CD14-positive monocyte (primary cell): ENCODE measurements around the gene SVIL. TPM values are rescaled to one million over a fixed set of nuclear protein-coding genes. Genes with fewer than 3 reads are reported as not detected.

Experiments used
- DNase-seq, 3 donors: peaks; one replicate each; pipeline ENCODE4 v3.0.0-alpha.2; 2011 to 2022
- H2AFZ ChIP-seq: 2 replicates; pipeline ENCODE4 v1.6.0; 2012; ENCODE audit warnings: mild to moderate bottlenecking, low read depth, low read length, inconsistent platforms; ENCODE audit not compliant: insufficient read depth, poor library complexity, severe bottlenecking
- H3K27ac ChIP-seq, 2 donors: 1 replicate in 1 of 2; 2 replicates in 1 of 2; pipeline ENCODE4 v1.5.1; 2012 to 2013; ENCODE audit warnings: low read length in 2 of 2, control low read depth in 1 of 2, inconsistent platforms in 1 of 2, low read depth in 1 of 2, mild to moderate bottlenecking in 1 of 2
- H3K27me3 ChIP-seq, 2 donors: one replicate each; pipeline versions ENCODE4 v1.6.0 to v1.6.1; 2011 to 2013; ENCODE audit warnings: low read length in 2 of 2; ENCODE audit not compliant: control insufficient read depth in 2 of 2, insufficient read depth in 2 of 2
- H3K36me3 ChIP-seq, 2 donors: replicated peaks in 1 of 2; 1 replicate in 1 of 2; 2 replicates in 1 of 2; pipeline versions ENCODE4 v1.5.1 to v1.6.1; 2012 to 2013; ENCODE audit warnings: low read length in 2 of 2, control low read depth in 1 of 2, inconsistent platforms in 1 of 2, mild to moderate bottlenecking in 1 of 2; ENCODE audit not compliant: insufficient read depth in 2 of 2, control insufficient read depth in 1 of 2
- H3K4me1 ChIP-seq, 2 donors: 1 replicate in 1 of 2; 2 replicates in 1 of 2; pipeline versions ENCODE4 v1.5.1 to v1.6.1; 2012 to 2013; ENCODE audit warnings: low read length in 2 of 2, control low read depth in 1 of 2, inconsistent platforms in 1 of 2, mild to moderate bottlenecking in 1 of 2, moderate library complexity in 1 of 2; ENCODE audit not compliant: insufficient read depth in 2 of 2, control insufficient read depth in 1 of 2
- H3K4me2 ChIP-seq: replicated peaks from 2 replicates; pipeline ENCODE3; 2012; ENCODE audit warnings: low read length, moderate library complexity, mild to moderate bottlenecking; ENCODE audit not compliant: poor library complexity, severe bottlenecking; ENCODE audit errors: extremely low read depth
- H3K4me3 ChIP-seq, 3 experiments: fragments of 200-600 bp in 1 of 3; sonication (generic) in 1 of 3; replicated peaks in 1 of 3; 1 replicate in 2 of 3; 2 replicates in 1 of 3; pipeline ENCODE4 v1.5.1; 2011 to 2013; ENCODE audit warnings: low read length in 3 of 3, mild to moderate bottlenecking in 3 of 3, control low read depth in 2 of 3, low read depth in 2 of 3, inconsistent platforms in 1 of 3, moderate library complexity in 1 of 3
- H3K79me2 ChIP-seq: 2 replicates; pipeline ENCODE4 v1.6.0; 2012; ENCODE audit warnings: mild to moderate bottlenecking, control low read depth, inconsistent platforms, low read length, moderate library complexity; ENCODE audit not compliant: insufficient read depth
- H3K9ac ChIP-seq: 2 replicates; pipeline ENCODE4 v1.6.0; 2017; ENCODE audit warnings: low read length, mild to moderate bottlenecking; ENCODE audit not compliant: insufficient read depth, poor library complexity, severe bottlenecking
- H3K9me3 ChIP-seq, 2 donors: replicated peaks in 1 of 2; 1 replicate in 1 of 2; 2 replicates in 1 of 2; pipeline versions ENCODE4 v1.5.1 to v1.6.1; 2012 to 2013; ENCODE audit warnings: low read length in 2 of 2, control low read depth in 1 of 2; ENCODE audit not compliant: control insufficient read depth in 1 of 2, insufficient read depth in 1 of 2
- H4K20me1 ChIP-seq: 2 replicates; pipeline ENCODE4 v1.6.0; 2012; ENCODE audit warnings: mild to moderate bottlenecking, low read length, control low read depth, moderate library complexity; ENCODE audit not compliant: insufficient read depth
- H3K27ac Mint-ChIP-seq, 7 donors: one replicate each; pipeline ENCODE4 v1.8.0; 2020; ENCODE audit warnings: mild to moderate bottlenecking in 7 of 7, mixed read lengths in 7 of 7, moderate library complexity in 6 of 7, inconsistent platforms in 2 of 7
- H3K27me3 Mint-ChIP-seq, 3 donors: one replicate each; pipeline ENCODE4 v1.8.0; 2021 to 2022; ENCODE audit warnings: low read depth in 3 of 3, mild to moderate bottlenecking in 3 of 3, mixed read lengths in 3 of 3, moderate library complexity in 3 of 3, inconsistent platforms in 1 of 3
- H3K36me3 Mint-ChIP-seq, 2 donors: one replicate each; pipeline ENCODE4 v1.8.0; 2020; ENCODE audit warnings: mixed read lengths in 2 of 2, inconsistent platforms in 1 of 2, mild to moderate bottlenecking in 1 of 2
- H3K4me1 Mint-ChIP-seq: one replicate; pipeline ENCODE4 v1.8.0; 2020; ENCODE audit warnings: mild to moderate bottlenecking, mixed read lengths
- H3K4me3 Mint-ChIP-seq, 2 donors: one replicate each; pipeline ENCODE4 v1.8.0; 2020; ENCODE audit warnings: mild to moderate bottlenecking in 2 of 2, mixed read lengths in 2 of 2, moderate library complexity in 1 of 2
- H3K9me3 Mint-ChIP-seq, 7 donors: one replicate each; pipeline ENCODE4 v1.8.0; 2020 to 2022; ENCODE audit warnings: mixed read lengths in 7 of 7, mild to moderate bottlenecking in 6 of 7, moderate library complexity in 6 of 7, inconsistent platforms in 2 of 7
- CTCF ChIP-seq: fragments of 200-600 bp; IDR thresholded peaks from one replicate; pipeline ENCODE4 v1.8.0; 2022; ENCODE audit warnings: antibody characterized with exemption, mild to moderate bottlenecking
- WGBS: methylation state at CpG from one replicate; pipeline ENCODE4 v1.1.5; 2013; ENCODE audit warnings: missing lambda C conversion rate; ENCODE audit not compliant: insufficient coverage; 5-methylcytosine and 5-hydroxymethylcytosine counted together
- intact Hi-C, 2 donors: fragments of 100-400 bp; cut with micrococcal nuclease; formaldehyde crosslinking; loops; one replicate each; pipeline versions ENCODE4 v1.15.0 to v1.15.1; 2023
- polyA plus RNA-seq, 3 donors: library from polyadenylated mRNA; depleted of rRNA in 1 of 3; unstranded in 2 of 3; stranded (reverse) in 1 of 3; fragments of 300-500 nt in 2 of 3; fragments of >200 nt in 1 of 3; fragmentation: Illumina TruSeq in 2 of 3; gene quantifications; 1 replicate in 2 of 3; 2 replicates in 1 of 3; pipeline ENCODE4 v1.2.3, GENCODE V29; 2012 to 2021

SVIL gene
- polyA plus RNA-seq, 3 donors, result 2.1 to 14.3 (median 5.8) TPM

GRCh38 chr10:29530112-29530976, 104.4 kb downstream of the SVIL start:
- Mint-ChIP-seq H3K36me3 (peaks cover 56 to 78% of the 10 kb centered on the region in 2 donors), H3K4me3 (no peak overlapping the region), H3K27me3 (no peaks in the 10 kb centered on the region), H3K9me3 (peaks cover 0 to 2% (median 0%) of the 10 kb centered on the region in 7 donors), H3K27ac (no peak overlapping the region), H3K4me1 (peaks cover 5% of the 10 kb centered on the region)
- no peak overlapping the region for H3K9ac ChIP-seq
- no peaks in the 10 kb centered on the region for H3K79me2 ChIP-seq
- H3K27me3 ChIP-seq, result no peaks in the 10 kb centered on the region
- intact Hi-C loops, result no loop called here
- DNase-seq, result no peak
- 100% methylated on average over 1 of the region's 9 CpGs for WGBS
- TF ChIP-seq CTCF, result no peak
- no peaks in the 10 kb centered on the region for H3K4me1 ChIP-seq
- no peak overlapping the region for H3K27ac ChIP-seq
- H3K4me2 ChIP-seq, result no peak overlapping the region
- no peaks in the 10 kb centered on the region for H3K9me3 ChIP-seq
- H3K36me3 ChIP-seq, result peaks cover 11 to 77% of the 10 kb centered on the region in 2 donors
- H3K4me3 ChIP-seq, result no peak overlapping the region
- H4K20me1 ChIP-seq, result peaks cover 2% of the 10 kb centered on the region
- no peak overlapping the region for H2AFZ ChIP-seq

GRCh38 chr10:29529146-29529545, 105.6 kb downstream of the SVIL start:
- peak overlapping the region in 3 of 7 donors; percentile 6 to 71 (median 25) for H3K27ac Mint-ChIP-seq
- peak; percentile 35 for TF ChIP-seq CTCF

More at GRCh38 chr10:29529146-29529545, 105.6 kb downstream of the SVIL start:
- Histone ChIP-seq H3K36me3 (peaks cover 16 to 85% of the 10 kb centered on the region in 2 donors), H4K20me1 (no peaks in the 10 kb centered on the region), H3K9me3 (no peaks in the 10 kb centered on the region), H3K9ac (no peak overlapping the region), H3K4me2 (no peak overlapping the region), H3K4me3 (no peak overlapping the region), H3K79me2 (no peaks in the 10 kb centered on the region), H2AFZ (no peak overlapping the region), H3K4me1 (no peaks in the 10 kb centered on the region), H3K27me3 (no peaks in the 10 kb centered on the region), H3K27ac (no peak overlapping the region)
- H3K4me1 Mint-ChIP-seq, result peaks cover 5% of the 10 kb centered on the region
- DNase-seq, result no peak
- no peaks in the 10 kb centered on the region for H3K27me3 Mint-ChIP-seq
- intact Hi-C loops, result no loop called here
- no peak overlapping the region for H3K4me3 Mint-ChIP-seq
- 33% methylated on average over 3 of the region's 6 CpGs for WGBS
- peaks cover 64 to 85% of the 10 kb centered on the region in 2 donors for H3K36me3 Mint-ChIP-seq
- H3K9me3 Mint-ChIP-seq, result peaks cover 0 to 2% (median 0%) of the 10 kb centered on the region in 7 donors
